ENCODE results near the gene RALGPS1.

DNA sequence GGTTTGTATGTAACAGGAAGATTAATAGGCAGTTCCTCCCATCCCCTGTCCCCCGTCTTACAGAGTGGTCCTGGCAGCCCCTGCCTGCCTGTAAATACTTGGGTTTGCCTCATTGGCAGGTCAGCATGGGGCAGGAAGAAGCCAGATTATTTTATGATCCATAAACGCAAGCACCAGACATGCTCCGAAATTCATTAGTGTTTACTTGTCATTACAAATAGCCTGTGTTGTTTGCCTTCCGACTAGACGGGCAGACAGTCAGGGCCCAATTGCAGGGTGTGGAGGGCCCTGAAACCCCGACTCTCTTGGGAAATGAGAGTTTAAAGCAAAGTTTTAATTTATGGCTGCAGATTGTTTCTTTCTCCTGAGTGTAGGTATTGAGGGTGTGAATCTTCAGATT, 97.2 kb downstream of the RALGPS1 start:
- TF ChIP-seq CTCF (IDR thresholded peaks at IDR 0.05; ENCODE audit: poor library complexity), result no peak
- no peak for TF ChIP-seq EZH2phosphoT487 (IDR thresholded peaks at IDR 0.05; ENCODE audit: low read depth, severe bottlenecking, unreplicated experiment)
